Stimulated activated CD8-positive, alpha-beta memory T cell treated with anti-CD3 and anti-CD28 coated beads, Interleukin-15, amount 100 ng/mL, for 24 hours (primary cell): ENCODE results near the gene FAM98C.
"Not testable (repeated sequence)": the region's sequence is repeated elsewhere in the genome, so short reads cannot be mapped to it uniquely, and the experiment has no call there.

Experiments
- DNase-seq: peaks from one replicate; pipeline ENCODE4 v3.0.0-alpha.2; 2020; ENCODE audit warnings: low read depth

The FAM98C gene

GRCh38 chr19:38402967-38403674, at the start of gene FAM98C:
Gene FAM98C, plus strand, starts transcription at chr19:38403093. Its CDS starts 61 bp downstream, at chr19:38403154.
- DNase-seq, result peak; percentile 93

- no peak for DNase-seq
Observed at GRCh38 chr19:38355728-38356725, 46.9 kb upstream of the FAM98C start.

- DNase-seq, result no peak
Observed at GRCh38 chr19:38358071-38358470, 44.8 kb upstream of the FAM98C start.

GRCh38 chr19:38359242-38360021, 43.5 kb upstream of the FAM98C start:
- no peak for DNase-seq

- no peak for DNase-seq
Observed at GRCh38 chr19:38360351-38360750, 42.5 kb upstream of the FAM98C start.

- no peak for DNase-seq
Observed at GRCh38 chr19:38360839-38361631, 41.9 kb upstream of the FAM98C start.

GRCh38 chr19:38361633-38362075, 41.2 kb upstream of the FAM98C start:
- DNase-seq, result peak; percentile 40

- DNase-seq, result peak; percentile 56
Observed at GRCh38 chr19:38362076-38362945, 40.6 kb upstream of the FAM98C start.

GRCh38 chr19:38362946-38363688, 39.8 kb upstream of the FAM98C start:
- not testable (repeated sequence) for DNase-seq

- no peak for DNase-seq
Observed at GRCh38 chr19:38367041-38367440, 35.9 kb upstream of the FAM98C start.

GRCh38 chr19:38369584-38369983, 33.3 kb upstream of the FAM98C start:
- no peak for DNase-seq

- DNase-seq, result no peak
Observed at GRCh38 chr19:38370299-38370698, 32.6 kb upstream of the FAM98C start.

GRCh38 chr19:38371081-38371480, 31.8 kb upstream of the FAM98C start:
- DNase-seq, result no peak

- DNase-seq, result no peak
Observed at GRCh38 chr19:38373907-38374331, 29.0 kb upstream of the FAM98C start.

GRCh38 chr19:38374332-38375097, 28.4 kb upstream of the FAM98C start, which contains the start of gene PSMD8:
Gene PSMD8, plus strand, starts transcription at chr19:38374571. Its CDS starts 31 bp downstream, at chr19:38374602.
- DNase-seq, result peak; percentile 94

GRCh38 chr19:38375098-38375493, 27.8 kb upstream of the FAM98C start:
- no peak for DNase-seq

GRCh38 chr19:38375748-38376147, 27.1 kb upstream of the FAM98C start:
- no peak for DNase-seq

GRCh38 chr19:38376576-38376975, 26.3 kb upstream of the FAM98C start:
- DNase-seq, result no peak

- DNase-seq, result no peak
Observed at GRCh38 chr19:38377052-38377451, 25.8 kb upstream of the FAM98C start.
